Lung microvascular endothelial cell (primary cell): ENCODE results near the gene DAGLA. TPM values are rescaled to one million over a fixed set of nuclear protein-coding genes. Genes with fewer than 3 reads are reported as not detected.

Experiments
- DNase-seq, 2 donors: peaks; one replicate each; pipeline versions ENCODE4 v3.0.0 to v3.0.0-alpha.2; 2010; ENCODE audit warnings: low read depth in 2 of 2
- total RNA-seq: library from RNA; depleted of rRNA; stranded (reverse); fragments of >200 nt; gene quantifications from 2 replicates; pipeline ENCODE4 v1.2.1, GENCODE V29; 2014

DAGLA gene
- total RNA-seq, 1 donor from 2014 or later: 3.0 TPM

- DNase-seq: no peak
These were observed 26.5 kb downstream of the DAGLA start for GRCh38 chr11:61706452-61707400.

DNA sequence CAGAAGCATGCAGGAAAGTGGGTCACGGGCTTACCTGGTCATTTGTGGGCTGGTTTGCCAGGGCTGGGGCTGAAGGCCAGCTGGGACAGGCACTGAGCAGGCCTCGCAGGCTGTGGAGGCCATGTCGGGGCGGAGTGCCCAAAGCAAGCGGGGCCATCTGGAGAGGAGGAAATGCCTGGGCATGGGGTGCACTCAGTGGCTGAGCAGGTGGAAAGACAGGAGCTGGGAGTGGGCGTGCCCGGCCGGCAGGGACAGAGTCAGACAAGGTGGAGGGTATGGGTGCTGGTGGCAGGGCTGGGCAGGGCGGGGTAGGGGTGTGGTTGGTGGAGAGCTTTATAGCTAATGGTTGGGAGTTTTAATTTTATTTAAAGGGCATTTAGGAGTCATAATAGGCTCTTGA lies 27.4 kb downstream of the DAGLA start:
- no peak for DNase-seq

DNA sequence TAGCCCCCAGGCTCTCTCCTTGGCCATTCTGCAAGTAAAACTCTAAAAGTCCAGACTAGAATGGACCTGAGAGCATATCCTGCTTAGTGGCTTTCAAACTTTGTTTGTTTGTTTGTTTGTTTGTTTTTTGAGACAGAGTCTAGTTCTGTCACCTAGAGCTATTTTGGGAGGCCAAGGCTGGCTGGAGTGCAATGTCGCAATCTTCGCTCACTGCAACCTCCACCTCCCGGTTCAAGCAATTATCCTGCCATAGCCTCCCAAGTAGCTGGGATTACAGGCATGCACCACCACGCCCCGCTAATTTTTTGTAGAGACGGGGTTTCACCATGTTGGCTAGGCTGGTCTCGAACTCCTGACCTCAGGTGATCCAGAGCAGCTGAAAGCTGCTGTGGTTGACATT lies 28.9 kb downstream of the DAGLA start:
- DNase-seq: no peak

DNA sequence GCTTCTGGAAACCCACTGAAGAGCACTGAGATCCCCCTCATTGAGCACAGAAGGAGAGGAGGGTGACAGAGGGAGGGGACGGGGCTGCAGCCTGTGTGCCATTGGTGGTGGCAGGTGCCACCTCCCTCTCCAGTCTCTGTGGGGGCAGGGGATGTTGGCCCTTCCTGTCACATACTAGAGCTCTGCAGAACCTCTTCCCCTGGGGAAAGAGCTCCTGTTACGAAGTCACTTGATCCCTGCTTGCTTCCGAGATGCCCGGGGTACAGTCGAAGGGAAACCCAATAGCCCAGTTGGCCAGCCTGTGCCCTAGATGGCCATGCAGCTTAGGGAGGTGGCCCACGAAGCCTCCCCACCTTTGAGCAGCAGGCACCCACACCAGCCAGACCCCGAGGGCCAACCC lies 29.4 kb downstream of the DAGLA start:
- DNase-seq: no peak

DNA sequence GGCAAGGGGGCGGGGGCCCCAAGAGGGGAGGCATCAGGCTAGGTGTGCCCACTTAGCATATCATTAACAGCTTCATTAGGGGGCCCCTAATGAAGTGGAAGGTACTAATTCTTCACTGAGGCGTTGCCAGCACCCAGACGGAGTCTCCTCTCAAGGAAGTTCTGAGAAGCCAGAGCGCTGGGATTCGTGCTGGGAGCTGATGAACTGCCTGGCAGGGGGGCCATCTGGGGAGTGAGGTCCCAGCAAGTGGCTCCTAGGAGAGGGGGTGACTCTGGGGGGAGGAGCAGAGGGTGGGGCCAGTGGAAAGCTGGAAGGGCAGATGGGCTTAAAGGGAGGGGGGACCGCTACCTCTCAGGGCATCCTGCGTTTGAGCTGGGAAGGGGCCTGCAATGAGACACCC lies 29.8 kb downstream of the DAGLA start:
- DNase-seq: no peak

GRCh38 chr11:61711037-61711436 lies 30.8 kb downstream of the DAGLA start:
- no peak for DNase-seq

DNA sequence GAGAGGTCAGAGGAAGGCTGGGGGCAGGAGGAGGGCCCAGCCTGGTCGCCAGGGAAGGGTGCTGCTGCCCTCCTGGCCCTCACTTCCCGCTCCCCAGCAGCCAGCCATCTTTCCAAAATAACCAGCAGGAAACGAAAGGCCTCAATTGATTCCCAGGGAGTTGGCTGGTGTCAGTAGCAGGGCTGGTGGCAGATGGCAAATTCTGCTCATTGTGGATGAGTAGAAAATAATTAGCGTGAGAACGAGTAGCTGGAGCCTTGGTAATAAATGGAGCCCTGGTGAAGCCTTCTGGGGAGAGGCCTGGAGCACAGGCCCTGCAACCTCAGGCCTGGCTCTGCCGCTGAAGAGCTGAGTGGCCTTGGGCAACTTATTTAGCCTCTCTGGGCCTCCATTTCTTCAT lies 31.3 kb downstream of the DAGLA start:
- no peak for DNase-seq

DNA sequence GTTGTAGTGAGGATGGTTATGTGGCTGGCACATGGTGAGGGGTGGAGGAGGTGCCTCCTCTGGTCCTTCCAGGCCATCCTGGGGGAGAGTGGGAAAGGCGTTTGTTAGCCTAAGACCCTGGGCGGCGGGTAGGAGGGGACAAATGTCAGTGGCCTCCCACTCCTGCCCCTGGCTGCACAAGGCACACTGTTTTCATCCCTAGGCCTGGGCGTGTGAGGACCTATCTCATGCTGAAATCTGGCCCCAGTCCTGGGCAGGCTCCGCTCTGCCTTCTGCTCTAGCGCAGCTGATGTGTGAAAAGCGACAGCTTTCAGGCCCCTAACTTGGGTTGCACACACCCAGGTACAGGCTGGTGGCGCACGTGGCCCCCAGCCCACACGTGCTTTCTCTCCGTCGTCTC lies 32.1 kb downstream of the DAGLA start:
- no peak for DNase-seq

- no peak for DNase-seq
These were observed 32.7 kb downstream of the DAGLA start for GRCh38 chr11:61712846-61713245.

GRCh38 chr11:61713464-61713863 lies 33.3 kb downstream of the DAGLA start:
- no peak for DNase-seq

GRCh38 chr11:61713906-61714305 lies 33.7 kb downstream of the DAGLA start:
- no peak for DNase-seq

- no peak for DNase-seq
These were observed 34.1 kb downstream of the DAGLA start for GRCh38 chr11:61714316-61714715.

- DNase-seq: no peak
These were observed 34.7 kb downstream of the DAGLA start for GRCh38 chr11:61714916-61715315.

DNA sequence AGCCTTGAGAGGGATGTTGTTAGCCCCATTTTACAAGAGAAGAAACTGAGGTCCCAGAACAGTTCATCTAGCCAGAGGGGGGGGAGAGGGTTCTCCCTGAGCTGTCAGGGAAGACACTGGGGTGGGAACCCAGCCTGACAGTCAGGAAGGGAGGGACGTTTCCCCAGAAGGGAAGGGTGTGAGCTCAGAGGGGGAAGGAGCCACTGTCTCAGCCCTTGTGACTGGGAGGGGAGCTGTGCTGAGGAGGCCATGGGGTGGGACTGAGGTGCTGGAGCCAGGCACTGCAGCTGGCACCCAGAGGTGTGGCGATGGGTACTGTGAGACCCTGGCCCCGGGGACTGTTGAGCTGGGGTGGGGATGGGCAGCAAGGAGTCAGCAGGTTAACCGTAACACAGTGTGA lies 35.7 kb downstream of the DAGLA start:
- no peak for DNase-seq

DNA sequence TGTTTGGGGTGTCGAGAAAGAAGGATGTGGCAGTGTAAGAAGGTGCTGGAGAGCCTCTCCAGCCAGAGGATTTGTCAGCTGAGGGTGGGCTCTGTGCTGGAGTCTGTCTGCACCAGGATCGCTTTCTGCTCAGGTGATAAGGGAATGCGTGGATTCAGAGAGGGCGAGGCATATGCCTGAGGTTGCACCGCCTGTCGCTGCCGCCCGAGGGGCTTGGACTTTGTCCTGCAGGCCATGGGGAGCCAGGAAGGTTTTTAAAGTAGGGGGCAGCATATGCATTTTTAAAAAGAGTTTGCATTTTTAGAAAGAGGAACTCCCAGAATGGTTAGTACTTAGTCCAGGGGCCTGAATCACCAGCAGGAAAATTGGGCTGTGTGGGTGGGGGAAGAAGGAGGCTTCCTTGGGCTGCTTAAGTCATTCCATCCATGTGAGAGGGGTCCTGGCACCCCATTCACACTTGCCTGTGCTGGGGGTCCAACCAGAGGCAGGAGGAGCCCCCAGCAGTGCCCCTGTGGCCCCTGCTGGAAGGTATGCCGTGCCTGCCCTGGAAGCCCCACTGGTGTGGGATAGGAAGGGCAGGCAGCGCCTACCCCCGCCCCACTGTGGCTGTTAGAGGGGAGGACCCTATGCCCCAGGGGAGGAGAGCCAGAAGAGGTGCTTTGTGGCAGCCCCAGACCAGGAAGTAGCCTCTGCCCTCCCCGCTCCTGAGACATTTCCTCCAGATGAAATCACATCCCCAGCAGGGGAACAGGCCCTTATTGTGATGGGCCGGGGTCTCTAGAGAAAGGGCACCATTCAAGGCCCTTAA lies 36.5 kb downstream of the DAGLA start:
- peak in 1 of 2 donors; percentile 20 for DNase-seq

GRCh38 chr11:61717286-61718033 lies 37.3 kb downstream of the DAGLA start:
- no peak for DNase-seq

DNA sequence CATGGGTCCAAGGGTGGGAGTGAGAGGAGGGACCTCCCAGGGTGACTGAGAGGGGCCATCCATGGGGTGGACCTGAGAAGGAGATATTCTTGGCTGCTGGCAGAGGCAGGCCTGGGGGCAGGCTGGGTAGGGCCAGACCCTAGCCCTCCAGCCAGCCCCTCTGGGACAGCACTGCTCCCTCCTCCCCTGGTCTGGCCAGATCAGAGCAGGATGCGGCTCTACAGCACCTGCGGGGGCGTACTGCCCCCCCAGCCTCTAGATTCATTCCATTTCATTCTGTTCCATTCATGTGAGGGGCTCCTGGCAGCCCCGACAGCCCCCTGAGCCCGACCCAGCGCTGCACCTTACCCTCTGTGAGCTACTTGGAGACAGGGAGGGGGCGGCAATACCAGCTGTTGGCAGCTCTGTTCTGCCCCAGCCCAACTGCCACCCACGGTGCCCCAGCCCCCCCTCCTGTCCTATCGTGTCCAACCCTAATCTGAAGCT lies 37.9 kb downstream of the DAGLA start:
- no peak for DNase-seq

DNA sequence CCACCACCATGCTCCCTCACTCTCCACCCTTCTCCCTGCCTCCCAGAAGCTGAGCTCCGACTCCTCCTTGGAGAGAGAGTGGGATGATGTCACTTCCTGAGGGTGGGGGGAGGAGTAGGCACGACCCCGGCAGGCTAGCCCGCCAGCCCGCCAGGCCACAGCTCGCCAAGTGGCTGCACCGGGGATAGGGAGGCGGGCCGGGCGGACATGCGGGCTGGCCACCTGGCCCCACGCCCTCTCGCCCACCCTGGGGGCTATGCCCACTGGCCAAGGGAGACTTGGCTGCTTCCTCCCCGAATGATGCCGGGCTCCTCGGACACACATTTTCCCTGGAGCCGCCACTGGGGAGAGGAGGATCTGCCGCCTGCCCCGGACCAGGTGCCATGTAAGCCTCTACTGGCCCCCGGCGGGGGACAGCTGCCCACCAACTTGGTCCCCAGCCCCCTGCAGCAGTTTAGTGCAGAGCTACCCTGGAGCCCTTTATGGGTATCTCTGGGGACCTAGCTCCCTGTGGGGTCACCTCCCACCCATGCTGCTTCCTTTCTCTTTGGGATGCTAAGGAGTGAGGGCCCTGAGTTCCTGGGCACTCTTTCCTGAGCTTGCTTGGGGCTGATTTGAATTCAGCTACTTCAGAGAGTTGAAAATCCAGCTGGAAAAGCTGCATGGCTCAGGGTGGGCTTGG lies 38.6 kb downstream of the DAGLA start:
- DNase-seq: peak in 1 of 2 donors; percentile 58

GRCh38 chr11:61719978-61720377 lies 39.8 kb downstream of the DAGLA start:
- DNase-seq: no peak

- no peak for DNase-seq
These were observed 40.4 kb downstream of the DAGLA start for GRCh38 chr11:61720597-61720996.

DNA sequence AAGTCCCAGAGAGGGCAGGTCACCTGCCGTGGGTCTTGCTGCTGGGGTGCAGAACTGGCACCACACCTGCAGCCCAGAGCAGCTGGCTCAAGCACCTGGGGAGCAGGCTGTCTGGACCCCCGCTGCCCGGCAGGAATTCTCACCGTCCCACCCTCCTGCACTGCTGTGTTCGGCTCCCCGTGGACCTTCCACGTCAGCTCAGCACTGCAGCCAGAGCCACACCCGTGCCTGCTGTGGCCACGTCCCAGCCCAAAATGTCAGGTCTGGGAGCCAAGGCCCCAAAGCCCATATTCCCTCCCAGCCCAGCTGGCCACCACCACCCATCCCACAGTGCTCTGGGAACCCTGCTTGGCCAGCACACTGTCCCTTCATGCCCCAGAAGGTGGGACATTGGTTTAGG lies 44.2 kb downstream of the DAGLA start:
- DNase-seq: no peak
